Stimulated activated CD4-positive, alpha-beta T cell treated with anti-CD3 and anti-CD28 coated beads, TNF-alpha, amount 100 ng/mL, for 48 hours (primary cell): ENCODE measurements around the gene PLPP6.

Experiments used
- DNase-seq, 3 donors: peaks; one replicate each; pipeline ENCODE4 v3.0.0-alpha.2; 2020; ENCODE audit warnings: low read depth in 3 of 3

Gene PLPP6

GRCh38 chr9:4662989-4663792 lies 1.1 kb downstream of the PLPP6 start:
- DNase-seq = no peak

- DNase-seq = no peak
Measured at GRCh38 chr9:4663956-4664355, 1.9 kb downstream of the PLPP6 start.

GRCh38 chr9:4665357-4665756 lies 3.3 kb downstream of the PLPP6 start:
- DNase-seq = no peak

- DNase-seq = peak in 2 of 3 donors; percentile 14 to 17
Measured at GRCh38 chr9:4666042-4666699, 4.1 kb downstream of the PLPP6 start, which contains the start of gene SPATA6L. SPATA6L (minus strand) TSS chr9:4666480; CDS start chr9:4666250, 230 bp downstream.

GRCh38 chr9:4667681-4668080 lies 5.6 kb downstream of the PLPP6 start:
- DNase-seq = no peak

DNA sequence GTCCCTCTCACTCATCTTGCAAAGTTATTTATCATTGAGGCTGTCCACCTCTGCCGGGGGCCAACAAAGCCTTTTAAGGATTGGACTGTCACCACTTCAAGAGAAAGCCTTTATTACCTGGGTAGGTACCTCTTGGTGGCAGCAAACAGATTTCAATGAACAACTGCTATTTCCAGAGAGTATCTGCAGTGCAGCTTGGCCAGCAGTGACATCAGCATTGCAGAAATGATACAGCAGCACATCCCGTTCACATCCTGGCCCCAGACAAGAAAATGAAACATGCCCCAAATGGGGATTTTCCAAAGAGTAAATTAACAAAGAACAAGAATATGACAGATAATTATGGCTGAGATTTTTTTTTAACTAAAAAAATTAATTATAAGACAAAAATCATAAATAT lies 6.5 kb downstream of the PLPP6 start:
- DNase-seq = no peak

- no peak for DNase-seq
Measured at GRCh38 chr9:4669890-4670289, 7.8 kb downstream of the PLPP6 start.

DNA sequence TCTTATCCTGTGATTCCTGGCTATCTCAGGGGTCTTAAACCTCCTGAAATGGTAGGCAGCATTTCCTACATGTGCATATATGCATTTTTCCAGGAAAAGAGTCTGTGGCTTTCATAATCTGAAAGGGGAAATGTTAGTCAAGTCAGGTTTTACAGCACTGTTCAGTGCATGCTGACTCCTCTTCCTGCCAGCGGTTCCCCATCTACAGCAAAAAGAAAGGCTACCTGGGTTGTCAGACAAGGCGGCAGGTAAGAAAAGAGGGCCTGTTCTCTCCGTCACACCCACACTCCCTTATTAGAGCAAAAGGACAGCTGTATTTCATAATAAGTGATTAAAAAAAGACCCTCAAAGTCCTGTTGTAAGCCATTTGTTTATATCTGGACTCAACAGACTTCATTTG lies 8.5 kb downstream of the PLPP6 start:
- no peak for DNase-seq

- no peak for DNase-seq
Measured at GRCh38 chr9:4671737-4672136, 9.6 kb downstream of the PLPP6 start.

- no peak for DNase-seq
Measured at GRCh38 chr9:4674783-4675182, 12.7 kb downstream of the PLPP6 start.

DNA sequence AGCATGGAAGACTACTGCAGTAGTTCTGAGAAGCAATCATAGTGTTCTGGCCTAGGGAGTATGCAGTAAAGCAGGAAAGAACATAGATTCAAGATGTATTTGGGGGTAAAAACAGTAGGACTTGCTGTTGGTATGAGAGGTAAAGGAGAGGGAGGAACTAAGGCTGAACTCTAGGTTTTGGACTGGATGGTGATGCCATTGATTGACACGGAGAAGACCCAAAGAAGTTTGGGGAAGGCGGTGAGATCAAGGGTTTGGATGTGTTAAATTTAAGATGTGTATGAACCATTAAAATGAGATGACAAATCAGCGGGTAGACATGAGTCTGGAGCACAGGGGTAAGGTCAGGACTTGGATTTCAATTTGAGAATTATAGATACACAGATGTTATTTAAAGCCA lies 15.3 kb downstream of the PLPP6 start:
- no peak for DNase-seq

- peak in 1 of 3 donors; percentile 16 for DNase-seq
Measured at GRCh38 chr9:4678679-4679267, 16.7 kb downstream of the PLPP6 start.

- DNase-seq = peak; percentile 95 to 99 (median 98)
Measured at GRCh38 chr9:4679268-4680172, 17.4 kb downstream of the PLPP6 start, which contains the start of gene CDC37L1. CDC37L1 (plus strand) TSS chr9:4679569; CDS start chr9:4679768, 199 bp downstream.

DNA sequence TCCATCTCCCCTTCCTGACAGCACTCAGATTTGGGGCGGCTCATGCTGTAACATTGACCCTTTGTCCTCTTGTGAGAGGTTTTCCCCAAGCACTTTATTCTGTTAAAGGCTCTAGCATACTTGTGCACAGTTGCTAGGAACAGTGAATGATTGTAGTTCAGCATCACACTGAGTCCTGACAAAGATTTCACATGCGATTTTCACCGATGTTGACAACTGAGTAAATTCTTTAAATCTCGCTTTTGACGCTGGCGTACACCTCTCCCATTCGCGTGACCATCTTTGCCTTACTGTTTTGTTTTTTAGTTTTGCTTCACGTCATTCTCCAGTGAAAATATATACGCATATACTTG lies 18.1 kb downstream of the PLPP6 start:
- no peak for DNase-seq

DNA sequence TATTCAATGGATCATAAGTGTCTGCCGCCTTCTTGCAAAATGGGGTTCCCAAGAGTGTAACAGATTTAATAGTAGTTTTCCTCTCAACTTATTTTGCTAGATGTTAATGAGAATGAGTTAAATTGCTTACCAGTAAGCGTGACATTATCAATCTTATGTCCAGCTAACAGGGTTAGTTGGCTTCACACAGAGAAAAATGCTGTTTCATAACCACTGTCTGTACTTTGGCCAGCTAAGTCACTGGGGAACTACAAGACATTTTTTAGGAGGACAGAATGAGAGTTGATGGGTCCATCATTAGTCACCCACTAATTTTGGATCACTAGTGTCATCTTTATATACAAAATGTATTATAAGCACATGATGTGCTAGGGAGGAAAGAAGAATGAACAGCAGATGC lies 18.7 kb downstream of the PLPP6 start:
- no peak for DNase-seq

- no peak for DNase-seq
Measured at GRCh38 chr9:4684820-4685219, 22.7 kb downstream of the PLPP6 start.

GRCh38 chr9:4686112-4686511 lies 24.0 kb downstream of the PLPP6 start:
- DNase-seq = no peak

- no peak for DNase-seq
Measured at GRCh38 chr9:4686584-4686983, 24.5 kb downstream of the PLPP6 start.

GRCh38 chr9:4689021-4689420 lies 26.9 kb downstream of the PLPP6 start:
- no peak for DNase-seq

DNA sequence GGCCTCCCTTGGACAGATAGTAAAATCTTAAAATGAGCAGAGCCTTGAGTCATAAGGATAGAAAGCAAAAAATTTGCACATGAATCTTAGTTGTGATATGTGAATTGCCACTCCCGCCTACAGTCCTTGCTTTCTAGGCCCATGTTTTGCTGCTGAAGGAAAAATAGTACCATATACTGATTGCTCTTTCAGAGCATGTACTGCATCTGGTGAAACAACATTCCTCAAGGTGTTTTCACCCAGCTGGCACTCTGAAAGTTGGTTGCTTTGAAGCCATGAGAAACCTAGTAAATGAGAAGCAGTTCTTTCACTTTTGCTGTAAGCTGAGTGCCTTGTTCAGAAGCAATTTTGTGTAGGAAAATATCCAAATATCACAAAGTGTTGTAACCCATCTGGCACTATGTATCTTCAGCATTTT lies 27.6 kb downstream of the PLPP6 start:
- DNase-seq = peak in 1 of 3 donors; percentile 10

GRCh38 chr9:4690144-4690543 lies 28.1 kb downstream of the PLPP6 start:
- no peak for DNase-seq

GRCh38 chr9:4691795-4692194 lies 29.7 kb downstream of the PLPP6 start:
- no peak for DNase-seq
